ENCODE results near the gene TACC2.

TACC2 gene

DNA sequence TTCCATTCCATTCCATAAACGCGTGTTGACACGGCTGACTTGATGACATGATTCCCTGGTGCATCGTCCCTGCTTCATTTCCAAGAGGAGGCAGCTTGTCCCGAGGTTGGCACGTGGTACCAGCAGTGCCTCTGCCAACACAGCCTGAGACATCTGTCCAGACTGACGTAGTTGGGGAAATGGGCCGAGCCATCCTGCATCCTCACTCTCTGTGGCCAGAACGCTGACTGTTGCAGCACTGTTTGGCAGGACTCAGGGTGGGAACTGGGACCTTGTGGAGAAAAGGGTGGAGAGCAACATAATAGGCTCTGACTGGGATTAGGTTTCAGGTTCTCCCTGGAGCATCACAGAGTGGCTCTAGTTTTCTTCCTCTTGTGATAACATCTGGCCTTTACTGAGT is 163.6 kb downstream of the TACC2 start:
- no peak for DNase-seq

DNA sequence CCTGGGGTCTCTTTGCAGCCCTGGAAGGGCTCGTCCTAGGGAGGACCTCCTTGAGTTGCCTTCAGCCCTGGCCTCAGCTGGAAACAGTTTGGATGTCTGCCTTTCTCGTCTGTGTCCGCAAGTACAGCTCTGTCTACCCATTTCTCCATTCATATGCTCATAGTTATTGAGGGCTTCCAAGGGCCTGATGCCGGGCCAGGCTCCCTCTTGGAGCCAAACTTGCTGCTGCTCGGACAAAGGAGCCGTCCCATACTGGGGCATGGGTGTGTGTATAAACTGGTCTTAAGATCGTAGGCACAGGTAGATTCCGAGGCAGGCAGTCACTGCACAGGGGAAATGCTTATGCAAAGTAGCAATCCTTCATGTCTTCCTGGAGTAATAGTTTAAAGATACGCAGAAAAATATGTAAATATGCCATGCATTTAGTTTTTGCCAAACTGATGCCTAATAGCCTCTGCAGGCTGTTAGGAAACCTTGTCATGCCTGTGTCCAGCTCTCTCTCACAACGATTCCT is 165.1 kb downstream of the TACC2 start:
- no peak for DNase-seq

DNA sequence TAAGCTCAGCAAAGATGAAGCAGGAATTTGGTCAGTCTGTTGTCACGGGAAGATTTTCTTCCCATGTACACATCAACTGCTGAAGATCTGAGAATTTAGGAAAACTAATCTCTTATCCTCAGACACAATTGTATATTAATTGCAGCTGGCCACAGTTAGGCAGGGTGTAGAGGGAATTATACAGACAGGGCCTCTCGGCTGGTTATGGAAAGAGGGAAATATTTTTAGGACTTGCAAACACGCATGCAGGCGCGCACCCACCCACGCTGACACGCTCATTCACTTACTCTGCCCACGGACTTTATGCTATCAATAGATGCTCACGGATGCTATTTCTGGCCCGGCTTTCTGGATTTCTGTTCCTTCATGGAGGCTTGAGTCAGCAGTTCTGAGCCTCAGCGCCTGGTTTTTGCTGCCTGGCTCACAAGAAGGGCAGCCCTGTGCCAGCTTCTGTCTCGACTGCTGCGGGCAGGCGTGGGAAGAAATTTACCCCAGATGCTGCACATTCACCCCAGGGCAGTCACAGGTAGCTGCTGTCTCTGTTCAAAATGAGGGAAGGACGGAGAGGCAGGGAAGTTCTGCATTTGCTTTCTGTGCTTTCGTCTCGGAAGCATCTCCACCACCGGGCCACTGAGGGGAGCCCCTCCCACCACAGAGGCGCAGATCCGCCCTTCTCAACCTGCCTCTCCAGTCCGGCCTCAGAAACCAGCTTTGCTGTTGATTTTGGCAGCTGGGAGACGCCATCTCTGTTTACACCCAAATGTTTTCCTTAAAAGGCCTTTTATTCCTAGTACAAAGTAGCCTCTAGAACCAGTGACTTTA is 165.8 kb downstream of the TACC2 start:
- DNase-seq, result no peak

DNA sequence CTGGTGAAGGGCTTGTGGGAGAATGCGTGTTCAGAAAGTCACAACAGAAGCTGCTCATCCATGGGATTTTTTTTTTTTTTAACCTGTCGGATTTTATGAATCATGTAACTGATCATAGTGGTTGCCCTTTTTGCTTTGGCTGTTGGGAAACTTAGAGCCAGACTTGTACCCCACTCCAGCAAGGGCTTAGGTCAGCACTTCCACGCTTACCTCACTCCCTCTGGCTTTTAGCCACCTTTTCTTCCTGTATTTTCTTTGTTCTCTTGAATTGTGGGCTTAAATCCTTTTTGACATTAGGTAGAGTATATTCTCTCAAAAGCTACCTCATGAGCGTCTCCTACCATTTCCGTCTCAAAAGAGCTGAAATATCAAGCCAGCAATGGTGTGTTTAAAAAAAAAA is 168.5 kb downstream of the TACC2 start:
- no peak for DNase-seq

DNA sequence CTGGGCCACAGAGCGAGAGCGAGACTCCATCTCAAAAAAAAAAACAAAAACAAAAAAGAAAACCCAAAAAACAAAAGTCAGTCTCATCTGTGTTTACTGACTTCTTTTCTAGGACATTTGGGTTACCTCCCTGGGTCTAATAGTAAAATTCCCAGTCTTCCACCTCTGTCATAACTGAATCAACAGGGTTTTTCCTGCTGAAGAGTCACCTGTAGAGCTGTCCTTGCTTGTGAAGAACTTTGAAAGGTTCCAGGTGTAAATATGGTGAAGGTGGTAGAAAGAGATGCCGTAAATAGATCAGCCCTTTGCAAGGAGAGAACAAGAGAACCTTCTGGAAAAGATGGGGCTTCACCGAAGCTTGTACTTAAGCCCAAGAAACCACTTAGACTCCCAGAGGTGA is 169.4 kb downstream of the TACC2 start:
- DNase-seq, result no peak

DNA sequence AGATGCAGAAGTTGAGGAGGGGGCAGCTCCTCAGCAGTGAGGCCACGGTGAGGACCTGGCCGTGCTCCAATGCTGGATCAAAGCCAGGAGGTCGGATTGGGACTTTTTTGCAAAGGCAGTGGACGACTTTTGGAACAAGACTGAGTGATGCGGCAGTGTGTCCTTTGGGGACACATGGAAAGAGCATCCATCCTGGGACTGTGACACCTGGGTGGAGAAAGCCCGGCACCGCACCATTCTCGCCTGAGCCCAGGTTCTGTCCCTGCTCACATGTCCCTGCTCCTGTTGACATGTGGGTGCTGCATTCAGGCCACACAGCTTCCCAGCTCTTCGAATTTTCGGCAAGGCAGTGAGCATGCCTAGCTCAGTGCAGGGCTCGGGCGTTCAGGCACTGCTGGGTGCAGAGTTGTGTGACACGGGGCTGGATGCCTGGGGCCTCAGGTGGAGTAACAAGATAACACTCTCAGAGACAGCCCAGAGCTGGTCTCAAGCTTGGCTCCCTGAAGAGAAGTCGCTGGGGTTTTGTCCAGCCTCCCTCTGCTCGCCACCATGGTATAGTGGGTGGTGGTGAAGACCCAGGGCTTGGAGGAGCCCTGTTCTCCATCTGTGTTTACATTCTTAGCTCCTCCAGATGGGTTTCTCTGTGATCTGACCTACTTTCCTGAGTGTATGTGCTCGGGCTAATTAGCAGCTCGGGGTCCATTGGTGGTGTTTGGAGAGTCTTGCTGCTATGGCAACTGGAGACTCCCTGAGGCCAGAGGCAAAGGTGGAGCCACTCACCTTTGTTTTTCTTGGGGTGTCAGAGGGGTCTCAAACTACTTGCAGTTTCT is 170.4 kb downstream of the TACC2 start:
- no peak for DNase-seq

DNA sequence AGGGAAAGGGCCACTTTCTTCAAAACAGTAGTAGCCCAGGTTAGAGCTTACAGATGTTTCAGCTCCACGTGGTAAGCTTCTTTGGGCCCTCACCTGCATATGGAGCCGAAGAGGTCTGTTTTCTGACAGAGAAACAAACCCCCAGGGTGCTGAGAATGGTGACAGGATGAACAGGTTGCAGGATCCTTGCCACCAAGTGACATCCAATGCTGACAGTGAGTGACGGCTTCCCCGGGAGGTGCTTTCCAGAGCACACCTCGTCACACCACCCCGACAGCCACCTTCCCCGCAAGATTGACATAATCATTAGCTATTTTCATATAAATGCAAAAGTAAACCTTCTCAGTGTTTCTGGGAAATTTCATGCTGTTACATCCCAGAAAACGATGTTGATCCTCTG is 172.8 kb downstream of the TACC2 start:
- no peak for DNase-seq

DNA sequence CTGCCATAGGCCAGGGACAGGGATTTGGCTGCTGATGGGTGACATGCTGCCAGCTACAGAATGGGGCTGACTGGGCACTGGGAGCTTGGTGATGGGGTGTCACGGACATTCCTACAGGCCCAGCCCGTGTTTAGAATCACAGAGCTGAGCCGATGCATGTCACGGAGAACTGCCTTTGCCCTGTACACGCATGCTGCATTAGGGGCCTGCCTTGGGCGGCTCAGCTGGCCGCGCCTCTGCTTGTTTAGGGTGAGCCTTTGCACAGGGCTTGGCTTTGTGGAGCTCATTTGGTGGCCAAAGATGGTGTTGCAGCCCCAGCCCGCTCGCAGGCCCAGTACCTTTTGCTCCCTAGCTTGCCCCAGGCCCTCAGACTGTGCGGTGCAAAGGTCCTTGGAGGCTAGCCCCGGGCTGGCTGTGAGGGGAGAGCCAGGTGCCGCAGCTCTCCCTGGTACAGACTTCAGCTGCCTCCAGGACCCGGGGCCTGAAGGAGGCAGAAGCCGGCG is 173.8 kb downstream of the TACC2 start:
- no peak for DNase-seq

DNA sequence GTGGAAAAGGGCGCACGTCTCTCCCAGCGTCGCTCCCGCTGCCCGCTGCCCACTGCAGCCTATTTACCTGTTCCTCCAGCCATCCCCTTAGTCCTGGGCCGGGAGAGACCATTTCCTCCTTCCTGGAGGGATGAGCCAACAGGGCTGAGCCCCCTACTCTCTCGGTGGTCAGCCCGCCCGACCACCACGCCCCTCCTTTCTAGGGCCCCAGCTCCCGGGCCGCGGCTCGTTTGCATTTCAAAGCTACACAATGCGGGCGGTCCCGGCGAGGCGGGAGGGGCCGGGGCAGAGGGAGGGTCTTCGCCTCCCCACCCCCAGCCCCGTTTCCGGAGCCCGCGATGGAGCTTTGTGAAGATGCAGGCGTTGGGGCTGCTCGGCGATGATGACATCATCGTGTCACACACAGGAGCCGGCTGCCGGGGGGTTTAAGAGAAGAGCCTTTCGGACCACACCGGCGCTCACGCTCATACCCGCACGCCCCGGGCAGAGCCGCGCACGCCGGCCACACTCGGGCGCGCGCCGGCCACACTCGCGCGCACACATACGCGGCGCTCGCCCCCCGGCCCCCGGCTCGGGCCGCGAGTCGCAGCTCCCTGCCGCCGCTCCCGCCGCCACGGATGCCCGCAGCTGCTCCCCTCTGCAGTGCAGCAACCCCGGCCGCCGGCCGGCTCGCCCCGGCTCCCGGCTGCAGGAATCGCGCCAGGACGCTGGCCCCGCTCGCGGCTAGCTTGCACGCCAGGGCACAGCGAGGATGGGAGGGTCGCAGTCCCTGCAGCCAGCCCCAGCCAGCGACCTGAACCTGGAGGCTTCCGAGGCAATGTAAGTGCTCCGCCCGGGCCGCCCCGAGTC is 174.4 kb downstream of the TACC2 start:
- no peak for DNase-seq

DNA sequence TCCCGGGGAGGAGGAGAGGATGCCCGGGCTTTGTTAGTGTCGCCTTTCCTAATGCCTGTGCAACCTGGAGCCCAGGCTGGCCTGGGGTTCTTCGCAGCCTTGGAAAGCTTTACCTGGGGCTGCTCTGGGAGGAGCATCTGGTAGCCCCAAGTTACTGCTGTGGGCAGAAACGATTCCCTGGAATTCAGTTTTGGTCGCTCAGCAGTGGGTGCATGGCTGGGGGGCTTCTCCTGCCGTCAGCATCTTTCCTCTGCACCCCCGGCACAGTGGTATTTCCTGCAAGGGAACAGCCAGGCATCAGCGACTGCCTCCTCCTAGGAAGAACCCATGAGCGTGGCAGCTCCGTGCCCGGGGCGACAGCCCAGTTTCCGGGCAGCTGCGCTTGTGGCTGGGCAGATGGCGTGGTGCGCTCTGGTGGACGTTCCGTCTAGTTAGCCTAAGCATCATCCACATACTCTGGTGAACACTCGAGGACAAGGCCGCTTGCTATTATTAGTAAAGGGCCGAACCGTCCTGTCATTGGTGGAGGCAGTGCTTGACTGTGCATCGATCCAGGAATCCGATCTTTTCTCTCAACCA is 175.1 kb downstream of the TACC2 start:
- no peak for DNase-seq

DNA sequence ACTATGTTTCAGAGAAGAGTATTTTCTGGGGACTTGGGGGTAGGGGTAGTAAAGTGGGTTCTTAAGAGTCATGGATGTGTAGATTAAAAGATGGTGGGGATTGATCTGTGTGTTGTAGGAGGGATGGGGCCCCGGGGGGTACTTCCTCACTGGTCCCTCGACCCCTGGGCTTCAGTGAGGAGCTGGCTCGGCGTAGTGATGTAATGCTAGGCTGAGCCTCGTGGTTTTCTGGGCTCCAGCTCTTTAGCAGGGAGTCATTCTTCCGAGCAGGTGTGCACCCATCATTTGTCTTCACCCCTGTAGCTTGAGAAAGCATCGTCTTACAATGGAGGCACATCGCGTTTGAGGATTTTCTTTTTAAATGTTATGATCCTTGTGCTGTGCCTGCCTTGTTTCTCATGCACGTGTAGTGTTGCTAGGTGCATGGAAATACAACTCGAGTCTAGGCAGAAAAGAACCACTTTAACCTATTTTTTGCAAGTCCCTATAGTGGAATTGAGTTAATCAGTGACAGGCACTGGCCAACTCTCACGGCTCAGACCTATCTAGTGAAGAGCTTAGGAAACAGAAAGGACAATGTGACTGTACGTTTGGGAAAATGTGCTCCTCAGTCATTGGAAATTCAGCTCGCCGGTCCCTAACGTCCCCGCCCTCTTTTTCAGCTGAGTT is 176.0 kb downstream of the TACC2 start:
- no peak for DNase-seq

DNA sequence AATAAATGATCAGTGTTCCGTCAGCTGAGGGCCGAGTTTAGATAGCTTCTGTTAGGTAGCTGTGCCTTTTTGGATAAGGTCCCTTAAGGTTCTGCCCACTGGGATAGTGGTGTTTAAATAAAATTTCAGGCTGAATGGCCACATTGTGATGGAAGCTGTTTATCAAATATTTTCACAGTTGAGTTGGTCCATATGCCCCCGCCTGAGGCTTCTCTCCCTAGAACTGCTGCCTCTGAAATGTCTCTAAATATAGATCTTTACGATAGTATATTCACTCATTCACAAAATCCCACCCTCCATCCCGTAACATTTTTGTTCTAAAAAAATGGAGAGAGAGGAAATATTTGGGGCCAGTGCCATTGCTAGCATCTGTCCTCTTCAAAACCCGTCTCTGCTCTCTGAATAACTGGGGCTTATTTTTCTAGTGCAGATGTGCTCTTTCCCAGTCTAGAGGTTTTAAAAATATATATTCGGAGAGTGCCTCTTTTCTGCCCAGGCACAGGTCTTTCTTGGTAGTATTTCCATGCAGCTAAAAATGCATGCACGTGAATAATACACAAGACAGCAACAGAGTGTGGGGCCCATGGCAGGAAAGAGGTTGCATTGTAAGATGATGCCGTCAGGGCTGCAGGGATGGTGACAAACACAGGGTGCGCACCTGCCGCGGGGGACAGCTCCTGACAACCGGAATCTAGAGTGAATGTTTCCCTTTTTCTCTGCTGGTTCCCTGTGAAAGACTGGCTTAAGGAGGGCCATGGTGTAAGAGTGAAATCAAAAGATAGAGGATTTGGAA is 176.7 kb downstream of the TACC2 start:
- DNase-seq, result no peak

DNA sequence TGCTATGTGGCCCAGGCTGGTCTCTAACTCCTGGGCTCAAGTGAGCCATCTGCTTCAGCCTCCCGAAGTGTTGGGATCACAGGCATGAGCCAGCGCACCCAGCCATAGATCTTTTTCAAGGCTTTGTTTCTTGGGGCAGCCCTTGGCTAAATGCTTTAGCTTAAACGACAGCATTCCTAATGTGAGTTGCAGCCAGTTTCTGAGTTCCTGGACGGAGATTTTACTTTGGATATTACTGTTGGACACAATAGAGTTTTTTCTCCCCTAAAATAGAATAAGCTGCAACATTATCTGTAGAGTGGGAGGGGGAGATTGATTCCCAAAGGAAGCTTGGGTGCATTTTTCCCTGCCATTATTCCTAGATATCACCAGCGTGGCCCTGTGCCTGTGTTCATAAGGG is 179.1 kb downstream of the TACC2 start:
- no peak for DNase-seq

DNA sequence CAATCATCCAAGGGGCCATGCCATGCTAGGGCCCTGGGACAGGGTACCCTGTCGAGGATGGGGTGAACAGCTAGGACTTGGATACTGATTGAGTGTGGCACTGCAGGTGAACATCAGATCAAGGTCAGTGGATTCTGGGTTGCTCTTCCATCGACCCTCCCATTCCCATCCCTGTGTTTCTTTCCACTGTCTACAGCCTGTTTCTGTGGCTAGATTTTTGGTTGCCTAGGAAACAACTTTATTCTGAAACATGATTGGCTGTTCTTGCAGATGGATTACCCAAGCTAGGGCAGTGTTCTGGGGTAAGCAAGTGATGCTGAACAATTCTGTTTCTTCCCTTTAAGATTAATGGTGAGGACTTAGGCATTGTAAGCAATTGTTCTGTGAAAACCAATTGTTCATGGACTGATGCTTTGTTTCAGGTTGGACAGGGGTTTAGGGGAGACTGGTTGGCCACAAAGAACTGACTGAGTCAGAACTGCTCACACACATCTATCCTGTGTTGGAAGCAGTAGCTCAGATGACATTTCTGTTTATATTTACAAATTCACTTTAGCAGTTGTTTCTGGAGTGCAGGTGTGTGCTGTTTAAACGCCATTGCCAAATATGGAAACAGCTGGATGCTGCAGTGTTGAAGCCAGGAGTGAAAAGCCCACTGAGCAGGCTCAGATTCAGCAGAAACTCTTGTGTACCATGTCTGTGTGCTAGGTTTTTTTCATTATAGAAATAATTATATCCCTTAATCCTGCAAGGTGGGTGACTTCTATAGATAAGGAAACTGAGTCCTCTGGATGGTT is 179.8 kb downstream of the TACC2 start:
- DNase-seq, result no peak

DNA sequence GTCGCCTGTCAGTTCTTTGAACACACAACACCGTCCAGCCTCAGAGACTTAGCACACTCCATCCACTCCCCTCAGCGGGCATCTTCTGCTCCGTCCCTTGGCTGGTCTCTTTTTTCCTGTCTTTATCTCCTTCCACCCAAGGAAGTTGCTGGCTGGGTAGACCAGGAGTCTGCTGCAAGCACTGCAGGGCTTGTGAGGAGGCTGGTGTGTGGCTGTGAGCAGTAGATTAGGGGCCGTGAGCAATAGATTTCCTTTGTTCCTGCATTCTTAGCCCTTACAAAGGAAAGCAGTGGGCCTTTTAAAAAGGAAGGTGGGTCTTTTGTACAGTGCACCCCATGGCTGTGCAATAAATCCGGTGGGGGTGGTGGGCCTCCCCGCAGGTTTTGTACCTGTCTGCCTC is 181.8 kb downstream of the TACC2 start:
- no peak for DNase-seq

DNA sequence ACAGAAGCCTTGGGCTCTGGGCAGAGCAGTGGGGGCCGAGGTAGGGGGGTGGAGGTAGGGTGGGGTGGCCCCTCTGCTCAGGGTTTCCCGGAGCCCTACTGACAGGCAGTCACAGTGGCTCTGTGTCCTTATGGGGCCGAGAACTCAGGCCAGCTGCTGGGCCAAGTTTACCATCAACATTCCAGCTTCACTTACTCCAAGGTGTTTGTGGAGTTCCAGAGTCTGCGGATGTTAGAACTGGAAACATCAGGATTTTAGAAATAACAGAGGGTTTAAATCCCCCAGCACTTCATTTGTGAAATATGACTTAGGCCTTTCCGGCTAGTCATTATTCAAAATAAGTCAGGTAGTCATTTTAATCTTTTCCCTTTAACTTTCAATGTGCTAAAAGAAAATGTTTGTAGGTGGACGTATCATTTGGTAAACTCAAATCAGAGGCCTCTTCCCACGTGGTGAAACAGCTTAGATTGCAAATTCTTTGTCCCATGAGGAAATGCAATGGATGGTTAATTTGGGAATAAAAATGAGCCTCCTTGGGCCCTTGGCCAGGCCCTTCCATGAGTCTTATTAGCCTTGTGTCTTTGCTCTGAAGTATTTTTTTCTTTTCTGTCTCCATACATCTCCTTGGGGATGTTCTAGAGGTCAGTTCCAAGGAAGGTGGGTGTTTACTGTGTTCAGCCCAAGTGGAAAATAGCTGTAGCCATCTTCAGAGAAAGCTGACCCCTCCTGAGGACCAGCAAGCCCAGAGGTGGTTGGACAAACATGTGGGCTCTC is 182.5 kb downstream of the TACC2 start:
- no peak for DNase-seq

DNA sequence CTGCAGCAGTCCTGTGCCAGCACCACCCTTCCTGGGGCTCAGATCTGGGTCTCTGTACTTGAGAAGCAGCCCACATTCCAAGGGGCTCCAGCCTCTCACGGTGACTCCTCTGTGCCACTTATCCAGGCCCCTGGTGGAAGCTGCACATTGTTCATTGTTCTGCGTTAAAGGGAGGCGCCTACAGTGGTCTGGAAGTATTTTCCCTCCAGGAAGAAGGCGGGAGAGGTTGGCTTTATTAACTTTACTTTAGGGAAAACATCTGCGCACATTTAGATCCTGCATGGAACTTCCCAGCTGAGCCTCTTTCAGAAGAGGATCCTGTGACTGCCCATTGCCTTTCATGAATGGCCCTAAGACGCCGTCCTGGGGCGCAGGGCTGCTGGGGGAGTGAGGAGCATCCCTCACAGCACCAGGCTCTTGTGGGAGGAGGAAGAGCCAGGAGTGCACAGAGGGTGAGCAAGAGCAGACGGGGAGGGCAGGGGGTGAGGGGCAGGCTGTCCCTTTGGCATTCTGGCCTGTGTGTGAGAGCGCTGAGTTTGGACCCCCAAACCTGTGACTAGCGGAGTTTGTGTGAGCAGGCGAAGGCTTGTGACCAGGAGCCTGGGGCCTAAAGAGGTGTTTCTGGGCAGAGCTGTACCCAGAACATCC is 183.5 kb downstream of the TACC2 start:
- DNase-seq, result no peak

DNA sequence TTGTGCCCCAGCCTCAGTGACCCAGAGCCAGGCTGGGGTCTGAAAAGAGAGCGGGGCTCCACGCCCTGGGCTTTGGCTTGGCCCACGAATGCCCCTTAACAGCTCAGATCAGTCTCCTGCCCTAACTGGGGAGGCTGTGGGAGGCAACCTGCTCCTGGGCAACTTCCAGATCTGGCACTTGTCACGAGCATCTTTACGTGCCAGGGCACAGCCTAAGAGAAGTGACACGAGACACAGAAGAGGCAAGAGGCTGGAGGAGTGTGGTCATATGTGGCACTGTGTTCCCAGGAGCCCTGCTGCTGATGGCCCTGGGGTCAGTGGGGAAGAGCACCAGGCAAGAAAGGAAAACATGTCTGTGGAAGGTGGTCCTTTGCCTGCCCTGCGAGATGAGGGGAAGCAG is 184.4 kb downstream of the TACC2 start:
- DNase-seq, result no peak
